LNCaP clone FGC (cell line): Measurements from ENCODE around the gene PDIA4.

Experiments
- DNase-seq: peaks from one replicate; pipeline ENCODE4 v3.0.0-alpha.2; 2011; ENCODE audit warnings: low read depth
- H3K4me3 ChIP-seq: 2 replicates; pipeline ENCODE4 v1.5.1; 2011; ENCODE audit warnings: mild to moderate bottlenecking, low read depth, low read length, control low read depth
- TF ChIP-seq, protein P1 (sequence below): IDR thresholded peaks from 2 replicates; pipeline ENCODE4 v1.5.1; 2012; ENCODE audit warnings: mild to moderate bottlenecking; ENCODE audit not compliant: control insufficient read depth, insufficient read depth; ENCODE audit errors: extremely low read depth

PDIA4 gene, protein sequence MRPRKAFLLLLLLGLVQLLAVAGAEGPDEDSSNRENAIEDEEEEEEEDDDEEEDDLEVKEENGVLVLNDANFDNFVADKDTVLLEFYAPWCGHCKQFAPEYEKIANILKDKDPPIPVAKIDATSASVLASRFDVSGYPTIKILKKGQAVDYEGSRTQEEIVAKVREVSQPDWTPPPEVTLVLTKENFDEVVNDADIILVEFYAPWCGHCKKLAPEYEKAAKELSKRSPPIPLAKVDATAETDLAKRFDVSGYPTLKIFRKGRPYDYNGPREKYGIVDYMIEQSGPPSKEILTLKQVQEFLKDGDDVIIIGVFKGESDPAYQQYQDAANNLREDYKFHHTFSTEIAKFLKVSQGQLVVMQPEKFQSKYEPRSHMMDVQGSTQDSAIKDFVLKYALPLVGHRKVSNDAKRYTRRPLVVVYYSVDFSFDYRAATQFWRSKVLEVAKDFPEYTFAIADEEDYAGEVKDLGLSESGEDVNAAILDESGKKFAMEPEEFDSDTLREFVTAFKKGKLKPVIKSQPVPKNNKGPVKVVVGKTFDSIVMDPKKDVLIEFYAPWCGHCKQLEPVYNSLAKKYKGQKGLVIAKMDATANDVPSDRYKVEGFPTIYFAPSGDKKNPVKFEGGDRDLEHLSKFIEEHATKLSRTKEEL

DNA sequence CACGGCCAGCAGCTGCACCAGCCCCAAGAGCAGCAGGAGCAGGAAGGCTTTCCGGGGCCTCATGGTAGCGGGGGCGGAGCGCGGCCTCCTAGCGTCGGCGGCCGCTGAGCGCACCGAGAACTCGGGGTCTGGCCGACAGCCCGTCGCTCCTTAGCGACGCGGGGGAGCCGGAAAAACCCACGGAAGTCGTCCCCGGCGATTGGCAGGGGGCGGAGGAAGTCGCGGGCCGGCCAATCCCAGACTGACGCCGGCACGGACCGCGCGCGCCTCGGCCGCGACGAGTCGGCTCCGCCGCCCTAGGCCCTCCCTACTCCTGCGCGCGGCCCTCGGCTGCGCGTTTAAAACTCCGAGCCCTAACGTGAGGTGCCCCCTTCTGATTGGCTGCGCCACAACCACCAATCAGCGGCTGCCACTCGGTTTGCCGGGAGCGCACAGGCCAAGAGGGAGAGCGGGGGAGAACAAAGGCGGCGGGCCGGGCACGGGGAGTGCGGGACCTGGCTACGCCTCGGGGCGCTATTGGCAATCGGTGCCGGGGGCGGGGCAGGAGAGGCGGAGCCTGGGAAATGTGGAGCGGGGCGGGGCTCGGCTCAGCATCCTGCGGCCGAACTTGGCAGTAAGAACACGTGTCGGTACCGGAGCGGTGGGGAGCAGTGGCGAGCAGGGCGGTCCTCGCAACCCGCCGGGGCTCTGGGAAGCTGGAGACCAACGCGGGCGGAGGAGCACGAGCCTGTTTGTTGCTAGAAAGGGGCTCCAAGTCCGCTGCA lies at the start of gene PDIA4:
PDIA4 (minus strand) TSS at position 160 of the 764 bp plus-strand sequence; CDS start at position 63, 97 bp downstream.
- H3K4me3 ChIP-seq = peak within 1 kb of the TSS; percentile 93
- DNase-seq = peak; percentile 99
- TF ChIP-seq, protein P1, sequence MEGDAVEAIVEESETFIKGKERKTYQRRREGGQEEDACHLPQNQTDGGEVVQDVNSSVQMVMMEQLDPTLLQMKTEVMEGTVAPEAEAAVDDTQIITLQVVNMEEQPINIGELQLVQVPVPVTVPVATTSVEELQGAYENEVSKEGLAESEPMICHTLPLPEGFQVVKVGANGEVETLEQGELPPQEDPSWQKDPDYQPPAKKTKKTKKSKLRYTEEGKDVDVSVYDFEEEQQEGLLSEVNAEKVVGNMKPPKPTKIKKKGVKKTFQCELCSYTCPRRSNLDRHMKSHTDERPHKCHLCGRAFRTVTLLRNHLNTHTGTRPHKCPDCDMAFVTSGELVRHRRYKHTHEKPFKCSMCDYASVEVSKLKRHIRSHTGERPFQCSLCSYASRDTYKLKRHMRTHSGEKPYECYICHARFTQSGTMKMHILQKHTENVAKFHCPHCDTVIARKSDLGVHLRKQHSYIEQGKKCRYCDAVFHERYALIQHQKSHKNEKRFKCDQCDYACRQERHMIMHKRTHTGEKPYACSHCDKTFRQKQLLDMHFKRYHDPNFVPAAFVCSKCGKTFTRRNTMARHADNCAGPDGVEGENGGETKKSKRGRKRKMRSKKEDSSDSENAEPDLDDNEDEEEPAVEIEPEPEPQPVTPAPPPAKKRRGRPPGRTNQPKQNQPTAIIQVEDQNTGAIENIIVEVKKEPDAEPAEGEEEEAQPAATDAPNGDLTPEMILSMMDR = 0 out of 2 replicates have a peak, but pooled peaks have one; percentile 2

- no peak for DNase-seq
- TF ChIP-seq, protein P1 = no peak
- no peak overlapping the region for H3K4me3 ChIP-seq
Measured at GRCh38 chr7:149077594-149077993, 49.3 kb upstream of the PDIA4 start.

DNA sequence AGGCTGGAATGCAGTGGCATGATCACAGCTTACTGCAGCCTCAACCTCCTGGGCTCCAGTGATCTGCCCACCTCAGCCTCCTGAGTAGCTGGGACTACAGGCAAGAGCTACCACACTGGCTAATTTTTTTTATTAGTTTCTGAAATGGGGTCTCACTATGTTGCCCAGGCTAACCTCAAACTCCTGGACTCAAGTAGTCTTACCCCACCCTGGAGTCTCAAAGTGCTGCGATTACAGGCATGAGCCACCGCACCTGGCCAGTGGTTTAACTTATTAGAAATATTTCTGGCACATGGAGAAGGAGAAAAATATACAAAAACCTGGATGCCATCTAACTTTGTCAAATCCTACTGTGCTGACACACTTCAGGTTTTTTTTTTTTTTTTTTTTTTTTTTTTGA lies 47.0 kb upstream of the PDIA4 start:
- H3K4me3 ChIP-seq = no peak overlapping the region
- DNase-seq = no peak
- TF ChIP-seq, protein P1 = no peak

GRCh38 chr7:149074116-149074885 lies 46.0 kb upstream of the PDIA4 start:
- TF ChIP-seq, protein P1 = no peak
- DNase-seq = no peak
- H3K4me3 ChIP-seq = no peak overlapping the region

- DNase-seq = no peak
Measured at GRCh38 chr7:149072438-149072775, 44.1 kb upstream of the PDIA4 start.

More at GRCh38 chr7:149072438-149072775, 44.1 kb upstream of the PDIA4 start:
- no peak overlapping the region for H3K4me3 ChIP-seq
- TF ChIP-seq, protein P1 = no peak
